H1 (cell line): ENCODE results near the gene ZNF692. TPM values are rescaled to one million over a fixed set of nuclear protein-coding genes. Genes with fewer than 3 reads are reported as not detected.

ENCODE experiments used
- HDAC6 ChIP-seq: IDR thresholded peaks from one replicate; pipeline ENCODE4 v1.7.1; 2012; ENCODE audit warnings: low read depth, mild to moderate bottlenecking, inconsistent platforms, low read length, moderate library complexity
- KDM1A ChIP-seq: fragments of 200-600, 300-600 bp; sonication (generic); IDR thresholded peaks from 2 replicates; pipeline ENCODE4 v1.7.1; 2016; ENCODE audit warnings: mild to moderate bottlenecking, low read length, borderline replicate concordance
- RBBP5 ChIP-seq: IDR thresholded peaks from 2 replicates; pipeline ENCODE4 v1.7.1; 2012; ENCODE audit warnings: low read depth, mild to moderate bottlenecking, inconsistent platforms, low read length, moderate library complexity, borderline replicate concordance
- ZNF274 ChIP-seq: IDR thresholded peaks from 2 replicates; pipeline ENCODE4 v1.7.0; 2012; ENCODE audit warnings: low read length, borderline replicate concordance; ENCODE audit errors: extremely low read depth
- polyA plus RNA-seq, 7 experiments: library from polyadenylated mRNA; depleted of rRNA in 3 of 7; stranded (reverse) in 5 of 7; unstranded in 2 of 7; fragments of >200 nt in 5 of 7; fragments of 200-250 nt in 2 of 7; gene quantifications; 1 replicate in 5 of 7; 2 replicates in 1 of 7; 4 replicates in 1 of 7; pipeline versions ENCODE4 v1.2.1 to v1.2.3, GENCODE V29; 2011 to 2013; ENCODE audit warnings: missing spikeins in 2 of 7, mixed read lengths in 2 of 7
- total RNA-seq: library from RNA; stranded (reverse); fragmentation: NEBNext Ultra II Directional; extraction: Animal tissue kit (Norgen Biotek cat#: 25700); gene quantifications from 2 replicates; pipeline ENCODE4 v1.2.1, GENCODE V29; 2021

ZNF692 gene
- total and polyA plus RNA-seq, 2 of the 8 experiments (the other 6 are each of a cell fraction or from before 2014, with no cell fraction given), result 38.4 to 52.3 TPM

DNA sequence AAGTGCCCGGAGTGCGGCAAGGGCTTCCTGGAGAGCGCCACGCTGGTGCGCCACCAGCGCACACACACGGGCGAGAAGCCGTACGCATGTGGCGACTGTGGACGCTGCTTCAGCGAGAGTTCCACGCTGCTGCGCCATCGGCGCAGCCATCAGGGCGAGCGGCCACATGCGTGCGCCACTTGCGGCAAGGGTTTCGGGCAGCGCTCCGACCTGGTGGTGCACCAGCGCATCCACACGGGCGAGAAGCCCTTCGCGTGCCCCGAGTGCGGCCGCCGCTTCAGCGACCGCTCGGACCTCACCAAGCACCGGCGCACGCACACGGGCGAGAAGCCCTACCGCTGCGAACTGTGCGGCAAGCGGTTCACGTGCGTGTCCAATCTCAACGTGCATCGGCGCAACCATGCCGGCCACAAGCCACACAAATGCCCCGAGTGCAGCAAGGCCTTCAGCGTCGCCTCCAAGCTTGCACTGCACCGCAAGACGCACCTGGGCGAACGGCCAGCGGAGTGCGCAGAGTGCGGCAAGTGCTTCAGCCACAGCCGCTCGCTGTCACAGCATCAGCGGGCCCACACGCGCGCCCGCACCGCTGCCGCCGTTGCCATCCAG, 10.8 kb downstream of the ZNF692 start (continued):
- no peak for TF ChIP-seq HDAC6
- TF ChIP-seq RBBP5, result no peak
- TF ChIP-seq KDM1A, result no peak
- TF ChIP-seq ZNF274, result no peak
